GM18861 (cell line): Measurements from ENCODE around the gene DYNC1LI1.
"Not testable (repeated sequence)": the region's sequence is repeated elsewhere in the genome, so short reads cannot be mapped to it uniquely, and the experiment has no call there.

Source experiments
- ATAC-seq: cut with Tn5 transposase; IDR thresholded peaks from one replicate; pipeline ENCODE4 v1.9.1; 2021; ENCODE audit not compliant: unreplicated experiment

The DYNC1LI1 gene

GRCh38 chr3:32584660-32585059 is 14.0 kb upstream of the DYNC1LI1 start:
- ATAC-seq, result no peak

GRCh38 chr3:32583708-32584107 is 13.1 kb upstream of the DYNC1LI1 start:
- no peak for ATAC-seq

GRCh38 chr3:32578669-32579068 is 8.0 kb upstream of the DYNC1LI1 start:
- not testable (repeated sequence) for ATAC-seq

GRCh38 chr3:32577581-32578556 is 7.2 kb upstream of the DYNC1LI1 start:
- ATAC-seq, result peak; percentile 90

GRCh38 chr3:32577174-32577573 is 6.5 kb upstream of the DYNC1LI1 start:
- ATAC-seq, result no peak

- ATAC-seq, result no peak
These were observed 4.9 kb upstream of the DYNC1LI1 start for GRCh38 chr3:32575451-32576113.

GRCh38 chr3:32571192-32571485 is 481 bp upstream of the DYNC1LI1 start:
- no peak for ATAC-seq

GRCh38 chr3:32569540-32570420 is 878 bp downstream of the DYNC1LI1 start:
- peak; percentile 34 for ATAC-seq

- ATAC-seq, result no peak
These were observed 1.7 kb downstream of the DYNC1LI1 start for GRCh38 chr3:32568953-32569352.

- ATAC-seq, result no peak
These were observed 6.5 kb downstream of the DYNC1LI1 start for GRCh38 chr3:32564195-32564594.

GRCh38 chr3:32562640-32563039 is 8.0 kb downstream of the DYNC1LI1 start:
- ATAC-seq, result no peak

GRCh38 chr3:32557640-32558352 is 12.9 kb downstream of the DYNC1LI1 start:
- no peak for ATAC-seq

- ATAC-seq, result no peak
These were observed 14.3 kb downstream of the DYNC1LI1 start for GRCh38 chr3:32556332-32556731.

GRCh38 chr3:32553973-32554372 is 16.7 kb downstream of the DYNC1LI1 start:
- no peak for ATAC-seq

GRCh38 chr3:32553459-32553858 is 17.2 kb downstream of the DYNC1LI1 start:
- no peak for ATAC-seq

- no peak for ATAC-seq
These were observed 18.6 kb downstream of the DYNC1LI1 start for GRCh38 chr3:32552013-32552412.

GRCh38 chr3:32551496-32551895 is 19.2 kb downstream of the DYNC1LI1 start:
- ATAC-seq, result no peak

- no peak for ATAC-seq
These were observed 19.6 kb downstream of the DYNC1LI1 start for GRCh38 chr3:32551087-32551486.

- no peak for ATAC-seq
These were observed 25.4 kb downstream of the DYNC1LI1 start for GRCh38 chr3:32545305-32545704.

GRCh38 chr3:32544894-32545293 is 25.8 kb downstream of the DYNC1LI1 start:
- no peak for ATAC-seq

- no peak for ATAC-seq
These were observed 27.9 kb downstream of the DYNC1LI1 start for GRCh38 chr3:32542807-32543206.
